Measurements from ENCODE around the gene SLX9.

DNA sequence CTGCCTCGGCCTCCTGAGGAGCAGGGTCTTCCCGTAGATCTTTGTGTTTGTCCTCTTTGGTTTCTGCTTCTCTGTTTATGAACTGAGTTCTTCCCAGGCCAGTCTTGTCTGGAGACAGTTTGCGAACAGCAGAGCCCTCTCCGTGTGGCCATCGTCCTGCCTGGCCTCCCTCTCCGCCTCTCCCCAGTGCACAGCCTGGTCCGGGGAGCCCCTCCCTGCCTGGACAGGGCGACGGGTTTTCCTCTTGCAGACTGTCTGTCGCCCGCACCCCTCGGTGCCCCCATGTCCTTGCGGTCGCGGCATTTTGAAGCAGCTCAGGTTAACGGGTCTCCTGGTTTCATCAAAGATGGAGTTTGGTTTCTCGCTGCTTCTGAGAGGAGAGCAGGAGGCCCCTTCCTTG lies 34.8 kb downstream of the SLX9 start:
- no peak for TF ChIP-seq POLR2AphosphoS5 (IDR thresholded peaks at IDR 0.05; ENCODE audit: low read depth, low read length)
- no peak for TF ChIP-seq POLR2A (IDR thresholded peaks at IDR 0.05; ENCODE audit: low read depth, low read length)
- TF ChIP-seq TAF1 (IDR thresholded peaks at IDR 0.05; ENCODE audit: borderline replicate concordance, low read depth, low read length), result no peak
